ENCODE results near the gene SPSB2.

DNA sequence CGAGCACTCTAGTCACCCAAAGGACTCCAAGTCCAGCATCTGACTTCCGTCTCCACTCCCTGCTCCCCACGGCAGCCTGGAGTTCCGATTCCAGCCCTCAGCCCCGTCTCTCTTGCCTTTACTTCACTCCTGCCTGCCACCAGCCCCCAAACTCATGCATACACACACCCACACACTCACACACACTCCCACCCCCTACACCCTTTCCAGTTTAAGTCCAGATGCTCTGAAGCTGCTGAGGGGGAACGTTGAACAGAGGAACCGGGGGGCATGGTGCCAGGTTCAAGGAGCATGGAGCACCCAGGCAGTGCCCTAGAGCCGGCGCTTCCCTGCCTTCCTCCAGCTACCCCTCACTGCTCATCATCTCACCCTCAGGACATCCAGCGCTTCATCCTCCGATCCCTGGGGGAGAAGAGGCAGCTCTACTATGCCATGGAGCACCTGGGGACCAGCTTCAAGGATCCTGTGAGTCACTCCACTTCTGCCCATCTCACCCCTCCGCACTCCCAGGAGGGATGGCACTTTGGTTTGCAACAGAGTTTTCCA lies 41.6 kb downstream of the SPSB2 start:
- TF ChIP-seq, protein P1, sequence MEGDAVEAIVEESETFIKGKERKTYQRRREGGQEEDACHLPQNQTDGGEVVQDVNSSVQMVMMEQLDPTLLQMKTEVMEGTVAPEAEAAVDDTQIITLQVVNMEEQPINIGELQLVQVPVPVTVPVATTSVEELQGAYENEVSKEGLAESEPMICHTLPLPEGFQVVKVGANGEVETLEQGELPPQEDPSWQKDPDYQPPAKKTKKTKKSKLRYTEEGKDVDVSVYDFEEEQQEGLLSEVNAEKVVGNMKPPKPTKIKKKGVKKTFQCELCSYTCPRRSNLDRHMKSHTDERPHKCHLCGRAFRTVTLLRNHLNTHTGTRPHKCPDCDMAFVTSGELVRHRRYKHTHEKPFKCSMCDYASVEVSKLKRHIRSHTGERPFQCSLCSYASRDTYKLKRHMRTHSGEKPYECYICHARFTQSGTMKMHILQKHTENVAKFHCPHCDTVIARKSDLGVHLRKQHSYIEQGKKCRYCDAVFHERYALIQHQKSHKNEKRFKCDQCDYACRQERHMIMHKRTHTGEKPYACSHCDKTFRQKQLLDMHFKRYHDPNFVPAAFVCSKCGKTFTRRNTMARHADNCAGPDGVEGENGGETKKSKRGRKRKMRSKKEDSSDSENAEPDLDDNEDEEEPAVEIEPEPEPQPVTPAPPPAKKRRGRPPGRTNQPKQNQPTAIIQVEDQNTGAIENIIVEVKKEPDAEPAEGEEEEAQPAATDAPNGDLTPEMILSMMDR (IDR thresholded peaks at IDR 0.05; ENCODE audit: poor library complexity, severe bottlenecking): no peak
- TF ChIP-seq POLR2AphosphoS5 (IDR thresholded peaks at IDR 0.05): no peak
- TF ChIP-seq, protein P2, sequence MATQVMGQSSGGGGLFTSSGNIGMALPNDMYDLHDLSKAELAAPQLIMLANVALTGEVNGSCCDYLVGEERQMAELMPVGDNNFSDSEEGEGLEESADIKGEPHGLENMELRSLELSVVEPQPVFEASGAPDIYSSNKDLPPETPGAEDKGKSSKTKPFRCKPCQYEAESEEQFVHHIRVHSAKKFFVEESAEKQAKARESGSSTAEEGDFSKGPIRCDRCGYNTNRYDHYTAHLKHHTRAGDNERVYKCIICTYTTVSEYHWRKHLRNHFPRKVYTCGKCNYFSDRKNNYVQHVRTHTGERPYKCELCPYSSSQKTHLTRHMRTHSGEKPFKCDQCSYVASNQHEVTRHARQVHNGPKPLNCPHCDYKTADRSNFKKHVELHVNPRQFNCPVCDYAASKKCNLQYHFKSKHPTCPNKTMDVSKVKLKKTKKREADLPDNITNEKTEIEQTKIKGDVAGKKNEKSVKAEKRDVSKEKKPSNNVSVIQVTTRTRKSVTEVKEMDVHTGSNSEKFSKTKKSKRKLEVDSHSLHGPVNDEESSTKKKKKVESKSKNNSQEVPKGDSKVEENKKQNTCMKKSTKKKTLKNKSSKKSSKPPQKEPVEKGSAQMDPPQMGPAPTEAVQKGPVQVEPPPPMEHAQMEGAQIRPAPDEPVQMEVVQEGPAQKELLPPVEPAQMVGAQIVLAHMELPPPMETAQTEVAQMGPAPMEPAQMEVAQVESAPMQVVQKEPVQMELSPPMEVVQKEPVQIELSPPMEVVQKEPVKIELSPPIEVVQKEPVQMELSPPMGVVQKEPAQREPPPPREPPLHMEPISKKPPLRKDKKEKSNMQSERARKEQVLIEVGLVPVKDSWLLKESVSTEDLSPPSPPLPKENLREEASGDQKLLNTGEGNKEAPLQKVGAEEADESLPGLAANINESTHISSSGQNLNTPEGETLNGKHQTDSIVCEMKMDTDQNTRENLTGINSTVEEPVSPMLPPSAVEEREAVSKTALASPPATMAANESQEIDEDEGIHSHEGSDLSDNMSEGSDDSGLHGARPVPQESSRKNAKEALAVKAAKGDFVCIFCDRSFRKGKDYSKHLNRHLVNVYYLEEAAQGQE (IDR thresholded peaks at IDR 0.05; ENCODE audit: borderline replicate concordance): no peak
- TF ChIP-seq MXI1 (conservative IDR thresholded peaks at IDR 0.05; ENCODE audit: poor library complexity, severe bottlenecking): no peak
- no peak for TF ChIP-seq SMC3 (conservative IDR thresholded peaks at IDR 0.05; ENCODE audit: poor library complexity)
